HepG2 (cell line): ENCODE results near the gene C1D. TPM values are rescaled to one million over a fixed set of nuclear protein-coding genes. Genes with fewer than 3 reads are reported as not detected.

Experiments
- ATM ChIP-seq: fragments of 450-650 bp; IDR thresholded peaks from 2 replicates; pipeline ENCODE4 v1.7.1; 2017; ENCODE audit warnings: mild to moderate bottlenecking, borderline replicate concordance
- CAMTA2 ChIP-seq: sonication (generic); formaldehyde crosslinking; IDR thresholded peaks from 2 replicates; pipeline ENCODE4 v1.4.0; 2020; ENCODE audit warnings: mild to moderate bottlenecking, missing genetic modification reagents, borderline replicate concordance
- CBX5 ChIP-seq: sonication (generic); formaldehyde crosslinking; IDR thresholded peaks from 2 replicates; pipeline ENCODE4 v1.4.0; 2020; ENCODE audit warnings: missing genetic modification reagents, borderline replicate concordance
- CC2D1A ChIP-seq: sonication (generic); formaldehyde crosslinking; IDR thresholded peaks from 2 replicates; pipeline ENCODE4 v1.8.1; 2023; ENCODE audit warnings: mild to moderate bottlenecking, missing genetic modification reagents
- GMEB1 ChIP-seq: sonication (generic); formaldehyde crosslinking; IDR thresholded peaks from 2 replicates; pipeline ENCODE4 v1.5.1; 2020; ENCODE audit warnings: missing genetic modification reagents, mild to moderate bottlenecking, borderline replicate concordance
- MXD4 ChIP-seq: IDR thresholded peaks from 2 replicates; pipeline ENCODE4 v1.6.1; 2016; ENCODE audit warnings: mild to moderate bottlenecking, missing biosample characterization, missing genetic modification reagents
- MZF1 ChIP-seq: sonication (generic); formaldehyde crosslinking; IDR thresholded peaks from 2 replicates; pipeline ENCODE4 v1.8.1; 2023; ENCODE audit warnings: mild to moderate bottlenecking, missing genetic modification reagents, borderline replicate concordance
- PATZ1 ChIP-seq: sonication (generic); formaldehyde crosslinking; IDR thresholded peaks from 2 replicates; pipeline ENCODE4 v1.4.0; 2020; ENCODE audit warnings: missing genetic modification reagents
- PAWR ChIP-seq: sonication (generic); formaldehyde crosslinking; IDR thresholded peaks from 2 replicates; pipeline ENCODE4 v1.4.0; 2020; ENCODE audit warnings: missing genetic modification reagents, mild to moderate bottlenecking, borderline replicate concordance
- SCMH1 ChIP-seq: sonication (generic); formaldehyde crosslinking; IDR thresholded peaks from 2 replicates; pipeline ENCODE4 v1.9.0; 2021; ENCODE audit warnings: missing genetic modification reagents, mild to moderate bottlenecking, borderline replicate concordance
- SNAPC2 ChIP-seq: sonication (generic); formaldehyde crosslinking; IDR thresholded peaks from 2 replicates; pipeline ENCODE4 v1.8.1; 2022; ENCODE audit warnings: mild to moderate bottlenecking, missing genetic modification reagents
- TBX3 ChIP-seq: fragments of 450-650 bp; IDR thresholded peaks from 2 replicates; pipeline ENCODE4 v1.6.1; 2017; ENCODE audit warnings: antibody characterized with exemption, mild to moderate bottlenecking, inconsistent platforms, borderline replicate concordance
- U2AF2 ChIP-seq: fragments of 200-400 bp; formaldehyde crosslinking; IDR thresholded peaks from 2 replicates; pipeline ENCODE4 v1.6.1; 2017; ENCODE audit warnings: low read depth, mild to moderate bottlenecking, low read length
- ZBTB1 ChIP-seq: sonication (generic); formaldehyde crosslinking; IDR thresholded peaks from 2 replicates; pipeline ENCODE4 v1.4.0; 2020; ENCODE audit warnings: missing genetic modification reagents, borderline replicate concordance
- ZBTB37 ChIP-seq: sonication (generic); formaldehyde crosslinking; IDR thresholded peaks from 2 replicates; pipeline ENCODE4 v1.4.0; 2020; ENCODE audit warnings: mild to moderate bottlenecking, missing genetic modification reagents
- ZKSCAN1 ChIP-seq: fragments of 150-350 bp; IDR thresholded peaks from 2 replicates; pipeline ENCODE4 v1.6.1; 2014; ENCODE audit warnings: low read length
- ZNF232 ChIP-seq: sonication (generic); formaldehyde crosslinking; IDR thresholded peaks from 2 replicates; pipeline ENCODE4 v1.4.0; 2020; ENCODE audit warnings: missing genetic modification reagents, borderline replicate concordance
- ZNF292 ChIP-seq: sonication (generic); formaldehyde crosslinking; IDR thresholded peaks from 2 replicates; pipeline ENCODE4 v1.8.1; 2022; ENCODE audit warnings: mild to moderate bottlenecking, low read depth, missing genetic modification reagents, borderline replicate concordance
- ZNF430 ChIP-seq: sonication (generic); formaldehyde crosslinking; IDR thresholded peaks from 2 replicates; pipeline ENCODE4 v1.9.0; 2021; ENCODE audit warnings: mild to moderate bottlenecking, missing genetic modification reagents
- ZNF614 ChIP-seq: IDR thresholded peaks from 2 replicates; pipeline ENCODE4 v1.6.1; 2018; ENCODE audit warnings: missing biosample characterization, missing genetic modification reagents, inconsistent platforms, borderline replicate concordance
- ZNF7 ChIP-seq: IDR thresholded peaks from 2 replicates; pipeline ENCODE4 v1.6.1; 2016; ENCODE audit warnings: missing biosample characterization, missing genetic modification reagents
- ZNF790 ChIP-seq: sonication (generic); formaldehyde crosslinking; IDR thresholded peaks from 2 replicates; pipeline ENCODE4 v1.8.0; 2022; ENCODE audit warnings: missing genetic modification reagents, mild to moderate bottlenecking, borderline replicate concordance
- polyA plus RNA-seq, 8 experiments: library from polyadenylated mRNA; depleted of rRNA in 3 of 8; stranded (reverse) in 7 of 8; unstranded in 1 of 8; fragments of >200 nt; fragmentation: Illumina TruSeq in 4 of 8; extraction: Trizol in 4 of 8; gene quantifications; 2 replicates each; pipeline versions ENCODE4 v1.2.1 to v1.2.3, GENCODE V29; 2011 to 2016; ENCODE audit warnings: low read depth in 4 of 8, missing spikeins in 1 of 8, mixed read lengths in 1 of 8; ENCODE audit not compliant: insufficient read depth in 1 of 8
- total RNA-seq, 5 experiments: library from RNA; depleted of rRNA; stranded (reverse); fragments of >200 nt; fragmentation: Illumina TruSeq; extraction: Trizol; gene quantifications; 2 replicates each; pipeline ENCODE4 v1.2.3, GENCODE V29; 2016; ENCODE audit warnings: low read depth in 1 of 5

The C1D gene
- total and polyA plus RNA-seq, 2 of the 13 experiments (the other 11 are each of a cell fraction or from before 2014, with no cell fraction given) = 38.1 to 43.5 TPM

- TF ChIP-seq ATM = no peak
- TF ChIP-seq GMEB1 (CRISPR knock-in tag) = peak; percentile 52; the same call in 1 of the 2 replicates
- no peak for TF ChIP-seq TBX3
- no peak for TF ChIP-seq SCMH1 (CRISPR knock-in tag)
- no peak for TF ChIP-seq MZF1 (CRISPR knock-in tag)
- TF ChIP-seq ZKSCAN1 = no peak
- no peak for TF ChIP-seq SNAPC2 (CRISPR knock-in tag)
- TF ChIP-seq PATZ1 = peak; percentile 82
- TF ChIP-seq CAMTA2 (CRISPR knock-in tag) = peak; percentile 41; the same call in 1 of the 2 replicates
- TF ChIP-seq ZNF292 = peak; percentile 67; the same call in 1 of the 2 replicates
- TF ChIP-seq ZBTB37 (CRISPR knock-in tag) = 0 out of 2 replicates have a peak, but pooled peaks have one; percentile 43
- peak; percentile 79; the same call in 1 of the 2 replicates for TF ChIP-seq CBX5
- no peak for TF ChIP-seq U2AF2
- TF ChIP-seq ZNF790 = no peak
- peak; percentile 74; the same call in 1 of the 2 replicates for TF ChIP-seq ZNF614 (CRISPR knock-in tag)
- TF ChIP-seq ZNF430 (CRISPR knock-in tag) = peak; percentile 77
- TF ChIP-seq CC2D1A (CRISPR knock-in tag) = no peak
- TF ChIP-seq ZNF232 (CRISPR knock-in tag) = peak; percentile 81
- peak; percentile 64; the same call in 1 of the 2 replicates for TF ChIP-seq MXD4 (CRISPR knock-in tag)
- TF ChIP-seq ZBTB1 (CRISPR knock-in tag) = no peak
- TF ChIP-seq PAWR (CRISPR knock-in tag) = no peak
- TF ChIP-seq ZNF7 = 0 out of 2 replicates have a peak, but pooled peaks have one; percentile 16
These were observed at the start of gene C1D (continued) for GRCh38 chr2:68062680-68063387.
